Body of pancreas (tissue), 4 donors: ENCODE data around the gene MRPL10. TPM values are rescaled to one million over a fixed set of nuclear protein-coding genes. Genes with fewer than 3 reads are reported as not detected.
"Not testable (repeated sequence)": the region's sequence is repeated elsewhere in the genome, so short reads cannot be mapped to it uniquely, and the experiment has no call there.

Source experiments
- ATAC-seq: fragments of 150-250 bp; one replicate; pipeline ENCODE4 v1.9.1; 2016
- DNase-seq, 4 donors: peaks; one replicate each; pipeline ENCODE4 v3.0.0-alpha.2; 2019
- H3K27ac ChIP-seq, 4 donors: fragments of 200-600 bp; sonication (generic); 1 replicate in 3 of 4; 2 replicates in 1 of 4; pipeline versions ENCODE4 v1.5.1 to v1.6.1; 2016 to 2019; ENCODE audit warnings: mild to moderate bottlenecking in 1 of 4, mixed read lengths in 1 of 4, moderate library complexity in 1 of 4
- H3K27me3 ChIP-seq, 2 donors: fragments of 200-600 bp; sonication (generic); one replicate each; pipeline ENCODE4 v1.6.0; 2016; ENCODE audit warnings: mild to moderate bottlenecking in 1 of 2
- H3K36me3 ChIP-seq, 2 donors: fragments of 200-600 bp; sonication (generic); replicated peaks in 1 of 2; 2 replicates each; pipeline ENCODE4 v1.5.1; 2016; ENCODE audit warnings: low read depth in 2 of 2; ENCODE audit not compliant: insufficient read depth in 1 of 2
- H3K4me1 ChIP-seq: fragments of 200-600 bp; sonication (generic); one replicate; pipeline ENCODE4 v1.6.0; 2016
- H3K4me3 ChIP-seq, 2 donors: fragments of 200-600 bp; sonication (generic); 1 replicate in 1 of 2; 2 replicates in 1 of 2; pipeline ENCODE4 v1.5.1; 2016 to 2019
- H3K9me3 ChIP-seq, 3 donors: fragments of 200-600 bp; sonication (generic); 1 replicate in 2 of 3; 2 replicates in 1 of 3; pipeline ENCODE4 v1.5.1; 2016
- CTCF ChIP-seq, 7 experiments: fragments of 450-650 bp in 4 of 7; fragments of 200-600 bp in 3 of 7; sonication (generic) in 3 of 7; IDR thresholded peaks; one replicate each; pipeline ENCODE4 v1.5.1; 2016 to 2019; ENCODE audit warnings: antibody characterized with exemption in 7 of 7
- POLR2A ChIP-seq, 3 donors: fragments of 450-650 bp; IDR thresholded peaks; one replicate each; pipeline ENCODE4 v1.6.1; 2016; ENCODE audit warnings: antibody characterized with exemption in 3 of 3, mild to moderate bottlenecking in 2 of 3
- WGBS, 2 donors: methylation state at CpG; one replicate each; pipeline ENCODE4 v1.1.5; 2017; 5-methylcytosine and 5-hydroxymethylcytosine counted together
- intact Hi-C: fragments of 100-400 bp; cut with DNase I; formaldehyde crosslinking; loops from one replicate; pipeline ENCODE4 v1.15.1; 2023
- total RNA-seq, 2 donors: library from RNA; depleted of rRNA; stranded (reverse); fragments of >200 nt; gene quantifications; one replicate each; pipeline ENCODE4 v1.1.0, GENCODE V29; 2016

The MRPL10 gene
- total RNA-seq, 2 donors from 2014 or later: 4.3 to 29.8 TPM

- Histone ChIP-seq H3K27me3 (peaks cover 0 to 16% of the 10 kb centered on the region in 2 donors), H3K4me1 (no peaks in the 10 kb centered on the region), H3K9me3 (no peaks in the 10 kb centered on the region), H3K36me3 (no peaks in the 10 kb centered on the region), H3K4me3 (no peak overlapping the region), H3K27ac (no peak overlapping the region)
- intact Hi-C loops: no loop called here
- DNase-seq (no peak), ATAC-seq (no peak)
- WGBS, 2 donors: 14 to 37% methylated on average over 1 of the region's 1 CpG
- TF ChIP-seq CTCF (IDR thresholded peaks at IDR 0.05): no peak
- no peak for TF ChIP-seq POLR2A (IDR thresholded peaks at IDR 0.05)
These were observed 56.3 kb downstream of the MRPL10 start for GRCh38 chr17:47774987-47775580.

- H3K36me3 ChIP-seq: no peaks in the 10 kb centered on the region
- H3K27me3 ChIP-seq: peaks cover 0 to 16% of the 10 kb centered on the region in 2 donors
- no peak for TF ChIP-seq CTCF (IDR thresholded peaks at IDR 0.05)
- TF ChIP-seq POLR2A (IDR thresholded peaks at IDR 0.05): no peak
- ATAC-seq: no peak
- no peaks in the 10 kb centered on the region for H3K9me3 ChIP-seq
- no peak for DNase-seq
- no peak overlapping the region for H3K4me3 ChIP-seq
- intact Hi-C loops: no loop called here
- 38 to 46% methylated on average over 4 of the region's 4 CpGs for WGBS, 2 donors
- no peaks in the 10 kb centered on the region for H3K4me1 ChIP-seq
- no peak overlapping the region for H3K27ac ChIP-seq
These were observed 57.0 kb downstream of the MRPL10 start for GRCh38 chr17:47774331-47774730.

- DNase-seq, H3K9me3 ChIP-seq, intact Hi-C loops, H3K27ac ChIP-seq, H3K4me3 ChIP-seq, H3K36me3 ChIP-seq, ATAC-seq, H3K4me1 ChIP-seq: not testable (repeated sequence)
- H3K27me3 ChIP-seq: peaks cover 0 to 16% of the 10 kb centered on the region in 2 donors
- 74 to 82% methylated on average over 9 of the region's 9 CpGs for WGBS, 2 donors
These were observed 57.7 kb downstream of the MRPL10 start for GRCh38 chr17:47773649-47774048.

Other genes with a start within 250 kb of the MRPL10 start
- gene KPNB1, start 181.6 kb downstream of the MRPL10 start, total RNA-seq: 100 to 1,000 TPM in 1 of 2 donors, 10 to 100 TPM in 1; 73.4 to 137 TPM
- 10 to 100 TPM in 1 of 2 donors, 1 to 10 TPM in 1; 8.0 to 13.2 TPM for gene TBKBP1, start 137.4 kb downstream of the MRPL10 start, total RNA-seq
- gene TBX21, start 98.3 kb downstream of the MRPL10 start, total RNA-seq: 1 to 10 TPM in 1 of 2 donors, not detected in 1; 1.0 TPM
- gene OSBPL7, start 9.7 kb downstream of the MRPL10 start, total RNA-seq: 10 to 100 TPM; 18.2 to 42.2 TPM
- not detected for gene LRRC46, start 129 bp upstream of the MRPL10 start, total RNA-seq
- 10 to 100 TPM; 37.2 to 45.7 TPM for gene SCRN2, start 9.7 kb upstream of the MRPL10 start, total RNA-seq
- under 1 TPM; 0.26 to 0.99 TPM for gene SP6, start 19.6 kb upstream of the MRPL10 start, total RNA-seq
- gene SP2, start 64.7 kb upstream of the MRPL10 start, total RNA-seq: 1 to 10 TPM; 4.7 to 6.3 TPM
- 10 to 100 TPM; 27.8 to 55.4 TPM for gene PNPO, start 110.0 kb upstream of the MRPL10 start, total RNA-seq
- 10 to 100 TPM; 36.6 to 63.3 TPM for gene PRR15L, start 126.3 kb upstream of the MRPL10 start, total RNA-seq
- gene CDK5RAP3, start 139.6 kb upstream of the MRPL10 start, total RNA-seq: 100 to 1,000 TPM; 209 to 588 TPM
- gene COPZ2, start 206.3 kb upstream of the MRPL10 start, total RNA-seq: 10 to 100 TPM in 1 of 2 donors, 1 to 10 TPM in 1; 7.0 to 43.5 TPM
- 10 to 100 TPM; 39.4 to 74.2 TPM for gene NFE2L1, start 216.8 kb upstream of the MRPL10 start, total RNA-seq